SIG-M5 (cell line): ENCODE measurements around the gene GADD45A.

Experiments used
- DNase-seq: peaks from one replicate; lab custom pipeline; 2025; lab: John Stamatoyannopoulos, UW

The GADD45A gene

DNA sequence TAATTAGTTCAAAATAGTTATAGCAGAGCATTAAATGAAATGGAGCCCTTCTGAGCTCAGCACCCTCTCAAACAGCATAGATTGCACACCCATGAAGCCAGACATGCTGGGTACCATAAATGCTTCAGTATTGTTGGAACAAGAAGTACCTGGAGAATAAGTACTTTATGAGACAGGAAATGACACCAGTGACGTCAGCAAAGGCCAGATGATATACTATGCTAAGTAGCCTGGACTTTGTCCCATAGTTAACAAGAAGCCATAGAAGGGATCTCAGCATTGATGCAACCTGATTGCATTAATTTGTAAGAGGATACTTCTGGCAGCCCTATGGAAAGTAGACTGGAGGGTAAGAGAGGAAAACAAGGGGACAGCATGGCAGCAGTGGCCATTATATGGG lies 16.3 kb upstream of the GADD45A start:
- no peak for DNase-seq

- no peak for DNase-seq
Observed at GRCh38 chr1:67672260-67672803, 12.7 kb upstream of the GADD45A start.

DNA sequence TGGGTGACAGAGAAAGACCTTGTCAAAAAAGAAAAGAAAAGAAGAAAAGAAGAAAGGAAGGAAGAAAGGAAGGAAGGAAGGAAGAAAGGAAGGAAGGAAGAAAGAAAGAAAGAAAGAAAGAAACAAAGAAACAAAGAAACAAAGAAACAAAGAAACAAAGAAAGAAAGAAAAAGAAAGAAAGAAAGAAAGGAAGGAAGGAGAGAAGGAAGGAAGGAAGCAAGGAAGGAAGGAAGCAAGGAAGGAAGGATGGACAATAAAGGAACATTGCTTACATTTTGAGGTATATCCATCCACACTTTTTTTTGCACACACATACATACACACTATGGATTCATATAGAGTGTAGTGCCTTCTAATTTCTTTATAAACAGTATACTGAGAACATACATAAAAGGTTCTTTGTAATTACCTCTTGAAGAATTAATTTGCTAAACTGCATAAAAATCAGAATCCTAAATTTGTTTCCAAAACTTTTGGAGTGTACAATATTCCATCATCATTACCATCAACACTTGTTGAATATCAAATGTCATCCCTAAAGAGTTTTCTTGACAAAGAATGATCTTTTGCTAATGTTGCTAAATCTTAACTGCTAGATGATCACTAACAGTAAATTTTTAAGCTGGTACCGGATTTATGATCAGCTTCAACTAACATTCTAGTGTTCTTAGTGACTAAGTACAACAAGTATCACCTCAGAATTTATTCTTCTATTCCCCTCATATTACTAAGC lies 11.4 kb upstream of the GADD45A start:
- DNase-seq: no peak

GRCh38 chr1:67674260-67675011 lies 10.6 kb upstream of the GADD45A start:
- no peak for DNase-seq

DNA sequence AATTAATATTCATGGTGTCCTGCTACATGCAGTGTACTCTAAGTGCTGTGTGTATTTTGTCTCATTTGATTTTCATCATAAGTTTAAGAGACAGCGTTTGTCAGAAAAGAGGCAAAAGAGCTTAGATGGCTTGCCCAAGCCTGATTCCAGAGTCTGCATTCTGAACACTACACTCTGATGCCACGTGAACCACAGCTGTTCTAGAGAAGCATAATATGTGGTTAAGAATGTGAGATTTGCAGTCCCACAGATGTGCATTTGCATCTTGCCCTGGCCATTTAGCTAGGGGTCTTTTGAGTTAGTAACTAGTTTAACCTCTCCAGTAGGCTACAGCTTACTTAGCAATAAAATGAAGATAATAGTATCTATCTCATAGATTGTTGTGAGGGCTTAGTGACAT lies 9.2 kb upstream of the GADD45A start:
- no peak for DNase-seq

GRCh38 chr1:67676287-67676686 lies 8.7 kb upstream of the GADD45A start:
- no peak for DNase-seq

DNA sequence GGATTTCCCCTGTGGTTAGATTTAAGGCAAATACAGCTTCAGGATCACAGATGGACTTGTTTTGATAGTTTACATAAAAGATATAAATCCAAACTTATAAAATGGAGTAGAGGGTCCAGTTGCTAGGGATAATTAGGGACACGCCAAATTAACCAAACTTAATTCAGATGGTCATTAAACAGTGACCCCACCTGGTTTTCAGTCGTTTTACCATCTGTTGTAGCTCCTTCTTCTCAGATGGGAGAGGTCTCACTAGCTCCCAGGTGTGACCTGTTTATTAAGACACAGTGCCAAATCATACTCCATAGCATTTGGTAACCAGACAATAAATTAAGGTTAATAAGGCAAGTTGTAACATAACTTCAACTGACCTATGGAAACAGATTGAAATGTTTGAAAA lies 8.1 kb upstream of the GADD45A start:
- DNase-seq: no peak

- no peak for DNase-seq
Observed at GRCh38 chr1:67677408-67677807, 7.6 kb upstream of the GADD45A start.

- DNase-seq: no peak
Observed at GRCh38 chr1:67677930-67678329, 7.1 kb upstream of the GADD45A start.

DNA sequence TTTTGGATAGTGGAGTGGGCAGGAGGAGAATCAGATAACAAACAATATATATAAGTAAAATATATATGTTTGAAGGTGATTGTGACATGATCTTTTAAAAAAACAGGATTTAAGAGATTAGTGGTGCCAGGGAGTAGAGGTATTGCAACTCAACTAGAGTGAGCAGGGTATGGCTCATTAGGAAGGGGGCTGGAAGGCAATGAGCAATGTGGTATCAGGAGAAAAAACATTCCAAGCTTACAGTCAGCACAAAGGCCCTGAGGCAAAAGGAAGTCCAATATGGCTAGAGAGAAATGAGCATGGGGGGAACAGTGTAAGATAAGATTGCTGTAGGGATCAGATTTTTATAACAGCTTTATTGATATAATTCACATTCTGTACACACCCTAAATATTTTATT lies 5.3 kb upstream of the GADD45A start:
- no peak for DNase-seq

GRCh38 chr1:67680486-67680885 lies 4.5 kb upstream of the GADD45A start:
- DNase-seq: no peak

GRCh38 chr1:67682659-67683197 lies 2.3 kb upstream of the GADD45A start:
- no peak for DNase-seq

DNA sequence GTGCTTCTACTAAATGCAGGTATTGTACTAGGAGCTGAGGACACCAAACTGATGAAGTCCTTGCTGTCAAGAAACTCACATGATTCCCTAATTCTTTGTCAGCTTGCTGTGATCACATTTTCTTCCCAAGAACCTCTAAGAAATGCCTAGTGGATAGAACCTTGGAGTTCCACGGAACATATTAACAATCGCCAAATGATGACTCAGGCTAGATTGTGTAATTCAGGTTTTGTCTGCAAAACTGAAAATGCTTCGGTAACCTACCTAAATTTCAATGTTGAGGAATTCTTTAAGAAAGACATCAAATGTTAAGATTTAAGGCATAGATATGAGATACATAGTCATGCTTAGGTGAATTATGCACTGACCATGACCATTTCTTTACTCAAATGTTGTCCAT lies 1.7 kb upstream of the GADD45A start:
- DNase-seq: no peak

DNA sequence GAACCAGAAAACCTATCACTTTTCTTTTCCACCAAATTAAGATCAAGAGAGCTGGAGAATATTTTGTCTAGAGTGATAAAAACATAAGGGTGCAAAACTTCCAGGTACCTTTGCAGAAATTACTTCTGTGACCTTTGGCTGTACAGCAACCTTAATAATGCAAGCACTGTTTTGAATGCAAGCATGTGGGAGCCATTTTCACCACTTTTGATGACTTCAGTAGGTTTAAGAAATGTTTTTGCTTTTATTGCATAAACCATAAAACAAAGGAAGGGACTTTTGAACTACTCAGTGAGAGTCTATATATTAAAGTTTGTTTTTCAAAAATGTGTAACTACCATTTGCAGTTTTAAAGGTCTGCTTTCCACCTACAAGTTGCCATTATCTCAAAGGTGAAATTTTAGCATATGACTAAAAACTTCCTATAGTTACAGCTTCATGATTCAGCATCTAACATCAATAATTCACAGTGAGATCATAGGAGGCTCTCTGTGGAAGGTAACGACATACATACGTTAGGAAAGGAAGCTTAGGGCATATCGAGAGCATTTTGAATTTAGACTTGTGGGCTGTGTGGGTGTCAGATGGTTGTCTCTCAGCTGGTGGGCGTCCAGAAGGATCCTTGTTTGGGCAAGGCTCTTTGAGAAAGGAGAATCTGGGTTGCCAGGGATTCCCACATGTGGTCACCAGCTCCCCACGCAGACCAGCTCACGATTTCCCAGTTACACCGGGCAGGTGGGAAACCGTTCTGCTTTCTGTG lies 1.1 kb upstream of the GADD45A start:
- no peak for DNase-seq

DNA sequence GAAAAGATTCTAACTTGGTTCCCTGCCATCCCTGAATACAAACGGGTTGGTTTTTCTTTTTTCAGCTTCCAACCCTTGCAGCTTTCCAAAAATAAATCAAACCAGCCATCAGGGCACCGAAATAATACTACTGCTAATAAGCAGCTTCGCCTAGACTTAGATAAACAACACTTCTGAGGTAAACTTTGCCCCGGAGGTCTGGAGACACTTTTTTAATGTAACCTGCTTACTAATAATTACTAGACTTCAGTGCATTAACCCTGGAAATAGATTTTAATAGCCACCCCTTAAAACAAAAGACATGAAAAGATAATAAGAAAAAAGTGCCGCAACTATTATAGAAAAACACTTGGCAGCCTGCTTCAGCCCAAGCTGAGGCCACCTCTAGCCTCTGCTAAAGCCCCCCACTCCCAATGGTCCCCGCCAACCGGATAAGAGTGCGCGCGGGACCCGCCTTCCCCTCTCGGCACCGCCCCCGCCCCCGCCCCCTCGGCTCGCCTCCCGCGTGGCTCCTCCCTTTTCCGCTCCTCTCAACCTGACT lies 405 bp upstream of the GADD45A start:
- no peak for DNase-seq

DNA sequence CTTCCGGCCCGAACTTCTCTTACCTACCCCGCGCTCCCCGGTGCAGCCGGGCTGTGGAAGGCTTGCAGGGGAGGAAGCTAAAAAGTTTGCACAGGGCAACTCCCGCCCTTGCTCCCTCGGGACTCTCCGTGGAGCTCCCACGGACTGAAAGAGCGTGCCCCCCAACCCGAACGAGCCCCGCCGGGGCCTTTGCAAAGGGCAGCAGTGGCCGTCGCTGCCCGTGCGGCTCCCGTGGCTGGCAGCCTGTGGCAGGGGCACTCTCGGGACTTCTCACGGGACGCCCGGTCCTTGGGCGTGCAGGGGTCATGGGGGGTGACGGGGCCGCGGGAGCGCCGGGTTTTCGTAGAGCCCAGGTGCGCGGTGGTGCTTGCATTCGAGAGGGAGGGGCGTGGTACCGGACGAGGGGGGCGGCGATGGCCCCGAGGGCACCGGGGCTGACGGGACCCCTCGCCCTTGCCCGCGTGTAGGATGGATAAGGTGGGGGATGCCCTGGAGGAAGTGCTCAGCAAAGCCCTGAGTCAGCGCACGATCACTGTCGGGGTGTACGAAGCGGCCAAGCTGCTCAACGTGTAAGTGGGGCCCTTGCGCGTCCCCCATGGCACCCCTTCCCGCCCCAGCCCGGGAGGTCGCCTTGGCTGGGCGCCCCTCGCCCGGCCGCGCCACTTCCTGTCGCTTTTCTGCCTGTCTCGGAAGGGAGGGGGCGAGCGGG lies 711 bp downstream of the GADD45A start:
- no peak for DNase-seq

- DNase-seq: peak; percentile 83
Observed at GRCh38 chr1:67686267-67687197, 1.5 kb downstream of the GADD45A start.

DNA sequence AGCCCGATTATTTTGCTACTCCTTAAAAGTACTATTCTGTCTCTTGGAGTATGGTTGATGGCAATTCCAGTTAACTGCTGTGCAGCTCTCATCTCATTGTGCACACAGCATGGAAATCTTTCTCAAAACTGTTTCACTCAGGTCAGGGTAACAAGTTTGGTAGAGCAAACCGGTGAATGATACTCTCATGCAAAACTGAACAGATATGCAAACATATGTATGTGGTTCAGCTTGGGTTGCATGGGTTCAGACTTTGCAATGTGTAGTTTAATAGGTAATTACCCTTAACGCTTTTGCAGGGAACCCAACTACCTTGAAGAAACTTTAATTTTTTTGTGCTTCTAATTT lies 2.2 kb downstream of the GADD45A start:
- DNase-seq: no peak

GRCh38 chr1:67687649-67688048 lies 2.6 kb downstream of the GADD45A start:
- no peak for DNase-seq

- no peak for DNase-seq
Observed at GRCh38 chr1:67688526-67689219, 3.7 kb downstream of the GADD45A start.
